NB4 (cell line): ENCODE data around the gene STARD13.

Source experiments
- POLR2A ChIP-seq: IDR thresholded peaks from 2 replicates; pipeline ENCODE4 v1.6.1; 2011; ENCODE audit warnings: mild to moderate bottlenecking; ENCODE audit not compliant: insufficient read length; ENCODE audit errors: extremely low read depth
- TF ChIP-seq, protein P1 (sequence below): IDR thresholded peaks from one replicate; pipeline ENCODE4 v1.5.1; 2012; ENCODE audit warnings: low read depth, low read length
- TF ChIP-seq, protein P2 (sequence below): IDR thresholded peaks from 2 replicates; pipeline ENCODE4 v1.6.1; 2011; ENCODE audit warnings: low read depth, low read length

DNA sequence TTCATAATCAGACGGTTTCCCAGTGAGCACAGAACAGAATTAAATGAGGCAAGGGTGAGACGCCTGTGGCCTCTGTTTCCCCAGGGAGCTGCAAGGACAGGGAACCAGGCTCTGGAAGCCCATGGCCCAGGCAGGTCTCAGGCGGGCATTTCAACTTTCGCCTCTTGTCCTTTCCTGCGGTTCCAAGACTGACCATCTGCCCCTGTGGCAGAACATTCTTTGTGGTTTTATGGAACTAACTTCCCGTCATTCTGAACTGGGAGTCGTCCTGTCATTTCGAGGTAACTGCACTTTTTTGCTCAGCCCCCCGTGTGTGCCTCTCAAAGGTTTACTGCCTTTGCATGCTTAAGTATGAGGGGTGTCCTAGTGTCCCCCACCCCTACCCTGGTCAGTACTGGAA lies 198.5 kb downstream of the STARD13 start:
- TF ChIP-seq, protein P1, sequence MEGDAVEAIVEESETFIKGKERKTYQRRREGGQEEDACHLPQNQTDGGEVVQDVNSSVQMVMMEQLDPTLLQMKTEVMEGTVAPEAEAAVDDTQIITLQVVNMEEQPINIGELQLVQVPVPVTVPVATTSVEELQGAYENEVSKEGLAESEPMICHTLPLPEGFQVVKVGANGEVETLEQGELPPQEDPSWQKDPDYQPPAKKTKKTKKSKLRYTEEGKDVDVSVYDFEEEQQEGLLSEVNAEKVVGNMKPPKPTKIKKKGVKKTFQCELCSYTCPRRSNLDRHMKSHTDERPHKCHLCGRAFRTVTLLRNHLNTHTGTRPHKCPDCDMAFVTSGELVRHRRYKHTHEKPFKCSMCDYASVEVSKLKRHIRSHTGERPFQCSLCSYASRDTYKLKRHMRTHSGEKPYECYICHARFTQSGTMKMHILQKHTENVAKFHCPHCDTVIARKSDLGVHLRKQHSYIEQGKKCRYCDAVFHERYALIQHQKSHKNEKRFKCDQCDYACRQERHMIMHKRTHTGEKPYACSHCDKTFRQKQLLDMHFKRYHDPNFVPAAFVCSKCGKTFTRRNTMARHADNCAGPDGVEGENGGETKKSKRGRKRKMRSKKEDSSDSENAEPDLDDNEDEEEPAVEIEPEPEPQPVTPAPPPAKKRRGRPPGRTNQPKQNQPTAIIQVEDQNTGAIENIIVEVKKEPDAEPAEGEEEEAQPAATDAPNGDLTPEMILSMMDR: no peak
- TF ChIP-seq POLR2A: no peak
- TF ChIP-seq, protein P2, sequence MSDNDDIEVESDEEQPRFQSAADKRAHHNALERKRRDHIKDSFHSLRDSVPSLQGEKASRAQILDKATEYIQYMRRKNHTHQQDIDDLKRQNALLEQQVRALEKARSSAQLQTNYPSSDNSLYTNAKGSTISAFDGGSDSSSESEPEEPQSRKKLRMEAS: no peak
